ENCODE results near the gene ITGBL1. TPM values are rescaled to one million over a fixed set of nuclear protein-coding genes. Genes with fewer than 3 reads are reported as not detected.
A peak's percentile ranks its signal among the peaks of the same experiment; 100 is the strongest.

ITGBL1 gene
- total RNA-seq, 1 experiment from 2014 or later, result 37.1 TPM

DNA sequence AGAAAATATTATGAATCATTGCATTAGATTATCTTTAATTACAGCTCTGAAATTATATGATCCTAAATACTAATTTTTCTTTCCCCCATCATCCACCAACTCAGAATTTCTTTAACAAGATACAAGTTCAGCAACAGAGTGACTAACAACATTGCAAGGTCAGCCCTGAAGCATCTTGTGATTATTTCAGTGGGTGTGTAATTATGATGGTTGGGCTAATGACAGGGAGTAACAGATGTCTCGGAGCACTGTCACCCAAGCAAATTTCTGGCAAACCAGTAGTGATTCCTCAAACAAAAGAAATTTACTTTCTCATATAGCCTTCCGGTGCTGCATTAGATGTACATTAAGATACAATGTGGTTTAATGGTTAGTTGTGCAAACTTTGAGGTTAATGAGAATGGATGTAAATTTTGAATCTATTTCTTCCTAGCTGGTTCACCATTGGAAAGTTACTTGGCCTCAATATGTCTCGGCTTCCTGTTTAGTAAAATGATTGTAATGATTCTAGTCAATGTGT, 238.9 kb downstream of the ITGBL1 start:
- Histone ChIP-seq H3K9me2 (replicated peaks; ENCODE audit: low read length) (no peaks in the 10 kb centered on the region), H3K27me3 (ENCODE audit: low read length) (no peaks in the 10 kb centered on the region), H2AFZ (ENCODE audit: low read length) (no peak overlapping the region), H3K9ac (ENCODE audit: low read length) (no peak overlapping the region), H3F3A (ENCODE audit: low read length, unreplicated experiment) (no peaks in the 10 kb centered on the region), H3K36me3 (ENCODE audit: low read depth, low read length) (peaks cover 8% of the 10 kb centered on the region; the same call in 1 of the 2 replicates), H3K4me2 (ENCODE audit: low read length) (no peak overlapping the region), H3K4me3 (ENCODE audit: low read length) (no peak overlapping the region), H3K79me2 (ENCODE audit: low read length) (no peaks in the 10 kb centered on the region), H3K27ac (ENCODE audit: low read length) (no peak overlapping the region), H4K20me1 (ENCODE audit: low read length) (no peaks in the 10 kb centered on the region), H3K9me3 (ENCODE audit: low read length) (no peaks in the 10 kb centered on the region), H3K4me1 (ENCODE audit: insufficient read depth, low read length) (no peaks in the 10 kb centered on the region)
- no TSS peak for BruUV-seq (replicated peaks)
- no peak for TF ChIP-seq EZH2 (IDR thresholded peaks at IDR 0.05; ENCODE audit: low read length, unreplicated experiment)
- TF ChIP-seq, protein P1, sequence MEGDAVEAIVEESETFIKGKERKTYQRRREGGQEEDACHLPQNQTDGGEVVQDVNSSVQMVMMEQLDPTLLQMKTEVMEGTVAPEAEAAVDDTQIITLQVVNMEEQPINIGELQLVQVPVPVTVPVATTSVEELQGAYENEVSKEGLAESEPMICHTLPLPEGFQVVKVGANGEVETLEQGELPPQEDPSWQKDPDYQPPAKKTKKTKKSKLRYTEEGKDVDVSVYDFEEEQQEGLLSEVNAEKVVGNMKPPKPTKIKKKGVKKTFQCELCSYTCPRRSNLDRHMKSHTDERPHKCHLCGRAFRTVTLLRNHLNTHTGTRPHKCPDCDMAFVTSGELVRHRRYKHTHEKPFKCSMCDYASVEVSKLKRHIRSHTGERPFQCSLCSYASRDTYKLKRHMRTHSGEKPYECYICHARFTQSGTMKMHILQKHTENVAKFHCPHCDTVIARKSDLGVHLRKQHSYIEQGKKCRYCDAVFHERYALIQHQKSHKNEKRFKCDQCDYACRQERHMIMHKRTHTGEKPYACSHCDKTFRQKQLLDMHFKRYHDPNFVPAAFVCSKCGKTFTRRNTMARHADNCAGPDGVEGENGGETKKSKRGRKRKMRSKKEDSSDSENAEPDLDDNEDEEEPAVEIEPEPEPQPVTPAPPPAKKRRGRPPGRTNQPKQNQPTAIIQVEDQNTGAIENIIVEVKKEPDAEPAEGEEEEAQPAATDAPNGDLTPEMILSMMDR (conservative IDR thresholded peaks at IDR 0.05; ENCODE audit: low read depth, low read length), result no peak
- TF ChIP-seq EZH2phosphoT487 (IDR thresholded peaks at IDR 0.05; ENCODE audit: borderline replicate concordance, low read length), result no peak
- intact Hi-C loops (cut with micrococcal nuclease), result no loop called here
- CTCF ChIA-PET, result no interaction called here
- POLR2A ChIA-PET (ENCODE audit: unreplicated experiment), result no interaction called here
- DNase-seq (peak; percentile 12), ATAC-seq (no peak)

DNA sequence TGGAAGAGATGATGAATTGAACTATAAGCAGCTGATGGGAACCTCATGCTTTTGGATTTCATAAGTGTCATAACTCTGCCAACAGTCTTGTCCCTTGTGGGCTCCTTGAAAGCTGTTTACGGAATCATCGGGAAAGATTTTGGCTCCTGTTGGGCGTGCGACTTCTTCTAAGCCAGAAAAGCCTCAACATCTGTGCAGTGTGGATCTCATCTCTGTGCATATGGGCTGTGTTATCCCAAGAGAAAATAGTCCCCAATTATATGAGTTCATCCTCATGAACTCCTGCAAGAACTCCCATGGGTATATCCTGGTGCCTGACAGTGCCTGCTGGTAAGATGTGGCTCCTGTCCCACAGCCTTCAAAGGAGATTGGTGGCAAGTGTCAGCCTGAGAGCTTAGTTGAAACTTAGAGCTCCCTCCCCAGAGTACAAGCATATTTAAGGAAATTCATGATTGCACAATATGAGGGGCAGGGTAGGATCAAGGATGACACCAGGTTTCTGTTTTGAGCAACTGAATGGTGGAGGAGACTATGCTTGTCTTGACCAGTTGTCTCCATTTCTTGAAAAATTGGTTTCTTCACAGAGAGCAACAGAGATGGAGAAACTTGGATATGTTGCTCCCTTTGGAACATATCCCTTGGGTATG, 243.5 kb downstream of the ITGBL1 start:
- Histone ChIP-seq H3K4me2 (ENCODE audit: low read length) (no peak overlapping the region), H3K27me3 (ENCODE audit: low read length) (no peaks in the 10 kb centered on the region), H3K9me3 (ENCODE audit: low read length) (no peaks in the 10 kb centered on the region), H3K79me2 (ENCODE audit: low read length) (no peaks in the 10 kb centered on the region), H3K4me1 (ENCODE audit: insufficient read depth, low read length) (no peaks in the 10 kb centered on the region), H3K4me3 (ENCODE audit: low read length) (no peak overlapping the region), H2AFZ (ENCODE audit: low read length) (no peak overlapping the region), H3K9me2 (replicated peaks; ENCODE audit: low read length) (no peaks in the 10 kb centered on the region), H3K36me3 (ENCODE audit: low read depth, low read length) (peaks cover 8% of the 10 kb centered on the region; the same call in 1 of the 2 replicates), H3K9ac (ENCODE audit: low read length) (no peak overlapping the region), H3K27ac (ENCODE audit: low read length) (no peak overlapping the region), H3F3A (ENCODE audit: low read length, unreplicated experiment) (no peaks in the 10 kb centered on the region), H4K20me1 (ENCODE audit: low read length) (no peaks in the 10 kb centered on the region)
- ChIA-PET CTCF (no interaction called here), POLR2A (ENCODE audit: unreplicated experiment) (no interaction called here)
- no TSS peak for BruUV-seq (replicated peaks)
- DNase-seq, result no peak
- ATAC-seq, result no peak
- intact Hi-C loops (cut with micrococcal nuclease), result no loop called here
- TF ChIP-seq, protein P1 (conservative IDR thresholded peaks at IDR 0.05; ENCODE audit: low read depth, low read length), result no peak
- TF ChIP-seq EZH2 (IDR thresholded peaks at IDR 0.05; ENCODE audit: low read length, unreplicated experiment), result no peak
- no peak for TF ChIP-seq EZH2phosphoT487 (IDR thresholded peaks at IDR 0.05; ENCODE audit: borderline replicate concordance, low read length)

DNA sequence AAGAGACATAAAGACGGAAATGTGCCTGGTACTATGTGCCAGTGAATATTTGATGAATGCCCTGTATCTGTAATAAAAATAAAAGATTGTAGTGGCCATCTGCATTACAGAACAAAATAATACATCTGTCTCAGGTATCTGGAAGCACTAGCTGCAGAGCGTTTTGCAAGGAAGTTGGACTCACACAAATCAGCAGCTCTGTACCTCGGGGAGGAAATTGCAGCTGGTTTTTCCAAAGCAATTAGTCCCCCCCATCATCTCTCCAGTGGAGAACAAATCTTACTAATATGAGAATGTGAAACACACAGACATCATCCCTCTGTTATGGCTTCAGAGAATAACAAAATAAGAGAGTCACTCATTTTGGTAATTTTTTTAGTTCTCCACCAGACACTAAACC, 245.3 kb downstream of the ITGBL1 start:
- Histone ChIP-seq H3K9me2 (replicated peaks; ENCODE audit: low read length) (no peaks in the 10 kb centered on the region), H2AFZ (ENCODE audit: low read length) (no peak overlapping the region), H3K27ac (ENCODE audit: low read length) (no peak overlapping the region), H4K20me1 (ENCODE audit: low read length) (no peaks in the 10 kb centered on the region), H3K4me3 (ENCODE audit: low read length) (no peak overlapping the region), H3K4me2 (ENCODE audit: low read length) (no peak overlapping the region), H3K36me3 (ENCODE audit: low read depth, low read length) (peaks cover 4% of the 10 kb centered on the region; the same call in 1 of the 2 replicates), H3K4me1 (ENCODE audit: insufficient read depth, low read length) (no peaks in the 10 kb centered on the region), H3K27me3 (ENCODE audit: low read length) (no peaks in the 10 kb centered on the region), H3F3A (ENCODE audit: low read length, unreplicated experiment) (no peaks in the 10 kb centered on the region), H3K9me3 (ENCODE audit: low read length) (no peaks in the 10 kb centered on the region), H3K9ac (ENCODE audit: low read length) (no peak overlapping the region), H3K79me2 (ENCODE audit: low read length) (no peaks in the 10 kb centered on the region)
- intact Hi-C loops (cut with micrococcal nuclease), result no loop called here
- no TSS peak for BruUV-seq (replicated peaks)
- DNase-seq (no peak), ATAC-seq (no peak)
- ChIA-PET POLR2A (ENCODE audit: unreplicated experiment) (no interaction called here), CTCF (no interaction called here)
- TF ChIP-seq EZH2 (IDR thresholded peaks at IDR 0.05; ENCODE audit: low read length, unreplicated experiment), result no peak
- no peak for TF ChIP-seq EZH2phosphoT487 (IDR thresholded peaks at IDR 0.05; ENCODE audit: borderline replicate concordance, low read length)
- TF ChIP-seq, protein P1 (conservative IDR thresholded peaks at IDR 0.05; ENCODE audit: low read depth, low read length), result no peak
